ENCODE measurements around the gene PTMS.

Gene PTMS

DNA sequence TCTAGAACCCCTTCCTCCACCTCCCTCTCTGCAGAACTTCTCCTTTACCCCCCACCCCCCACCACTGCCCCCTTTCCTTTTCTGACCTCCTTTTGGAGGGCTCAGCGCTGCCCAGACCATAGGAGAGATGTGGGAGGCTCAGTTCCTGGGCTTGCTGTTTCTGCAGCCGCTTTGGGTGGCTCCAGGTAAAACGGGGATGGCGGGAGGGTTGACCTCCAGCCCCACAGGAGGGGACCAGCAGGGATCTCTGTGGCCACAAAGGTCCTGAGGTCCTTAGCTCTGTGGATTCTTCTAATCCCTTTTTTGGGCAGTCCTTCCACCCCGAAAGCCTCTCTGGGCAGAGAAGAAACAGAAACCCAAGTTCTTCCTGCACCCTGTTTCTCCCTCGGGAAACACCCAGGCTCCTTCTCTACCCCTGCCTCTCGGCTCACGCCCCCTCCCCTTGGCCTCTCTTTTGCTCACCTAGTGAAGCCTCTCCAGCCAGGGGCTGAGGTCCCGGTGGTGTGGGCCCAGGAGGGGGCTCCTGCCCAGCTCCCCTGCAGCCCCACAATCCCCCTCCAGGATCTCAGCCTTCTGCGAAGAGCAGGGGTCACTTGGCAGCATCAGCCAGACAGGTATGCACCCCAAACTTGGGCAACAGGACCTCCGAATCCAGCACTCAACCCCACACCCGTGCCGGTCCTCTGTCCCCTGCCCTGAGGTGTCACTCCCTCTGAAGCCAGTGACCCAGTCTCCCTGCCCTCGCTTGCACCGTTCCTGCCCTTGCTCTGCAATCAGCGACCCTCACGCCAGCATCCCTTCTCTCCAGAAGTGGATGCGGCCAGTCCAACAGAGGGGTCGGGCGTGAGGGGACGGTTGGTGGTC is 6.8 kb downstream of the PTMS start:
- no peak for DNase-seq

- DNase-seq: no peak
Observed at GRCh38 chr12:6773590-6774351, 7.6 kb downstream of the PTMS start.

GRCh38 chr12:6774499-6775062 is 8.4 kb downstream of the PTMS start:
- DNase-seq: no peak

DNA sequence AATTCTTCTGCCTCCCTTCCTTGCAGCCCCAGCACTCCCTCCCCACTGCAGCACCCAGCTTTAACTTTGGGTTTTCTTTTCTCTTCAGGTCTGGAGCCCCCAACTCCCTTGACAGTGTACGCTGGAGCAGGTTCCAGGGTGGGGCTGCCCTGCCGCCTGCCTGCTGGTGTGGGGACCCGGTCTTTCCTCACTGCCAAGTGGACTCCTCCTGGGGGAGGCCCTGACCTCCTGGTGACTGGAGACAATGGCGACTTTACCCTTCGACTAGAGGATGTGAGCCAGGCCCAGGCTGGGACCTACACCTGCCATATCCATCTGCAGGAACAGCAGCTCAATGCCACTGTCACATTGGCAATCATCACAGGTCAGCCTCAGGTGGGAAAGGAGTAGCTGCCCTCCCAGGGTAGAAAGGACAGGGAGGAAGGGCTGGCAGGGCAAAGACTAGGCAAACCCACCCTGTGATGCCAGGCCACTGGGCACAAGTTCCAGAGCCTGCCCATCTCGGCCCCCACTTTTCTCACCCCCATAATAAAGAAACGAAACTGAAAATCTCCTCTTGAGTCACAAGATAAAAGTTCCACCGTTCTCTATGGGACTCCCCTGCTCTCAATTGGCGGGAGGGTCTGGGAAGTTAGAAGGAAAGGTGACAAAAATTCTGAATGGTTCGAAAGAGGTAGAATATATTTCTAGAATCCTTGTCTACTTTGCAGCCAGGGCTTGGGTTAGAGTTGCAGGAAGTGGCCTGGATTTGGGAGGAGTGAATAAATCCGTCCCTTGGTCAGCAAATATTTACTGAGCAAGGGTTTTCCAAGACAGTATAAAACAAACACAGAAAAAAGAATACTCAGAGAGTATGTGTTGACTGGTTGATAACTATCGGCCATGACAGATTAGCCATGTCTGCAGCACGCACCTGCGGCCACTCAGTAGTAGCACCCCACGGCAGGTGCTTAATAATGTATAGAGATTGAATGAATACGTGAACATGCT is 9.3 kb downstream of the PTMS start:
- peak; percentile 47 for DNase-seq

DNA sequence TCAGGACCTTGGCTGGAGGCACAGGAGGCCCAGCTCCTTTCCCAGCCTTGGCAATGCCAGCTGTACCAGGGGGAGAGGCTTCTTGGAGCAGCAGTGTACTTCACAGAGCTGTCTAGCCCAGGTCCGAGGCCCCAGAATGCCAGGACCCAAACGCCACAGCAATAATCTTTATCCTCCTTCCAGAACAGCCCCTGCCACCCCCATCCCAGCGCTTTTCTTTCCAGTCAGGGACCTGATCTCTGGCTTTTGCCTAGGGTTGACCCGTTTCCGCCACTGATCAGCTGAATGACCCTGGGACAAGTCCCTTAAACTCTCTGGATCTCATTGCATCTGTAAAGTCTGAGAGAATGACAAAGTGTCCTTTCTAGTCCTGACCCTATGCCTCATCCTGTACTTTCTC is 11.2 kb downstream of the PTMS start:
- no peak for DNase-seq

DNA sequence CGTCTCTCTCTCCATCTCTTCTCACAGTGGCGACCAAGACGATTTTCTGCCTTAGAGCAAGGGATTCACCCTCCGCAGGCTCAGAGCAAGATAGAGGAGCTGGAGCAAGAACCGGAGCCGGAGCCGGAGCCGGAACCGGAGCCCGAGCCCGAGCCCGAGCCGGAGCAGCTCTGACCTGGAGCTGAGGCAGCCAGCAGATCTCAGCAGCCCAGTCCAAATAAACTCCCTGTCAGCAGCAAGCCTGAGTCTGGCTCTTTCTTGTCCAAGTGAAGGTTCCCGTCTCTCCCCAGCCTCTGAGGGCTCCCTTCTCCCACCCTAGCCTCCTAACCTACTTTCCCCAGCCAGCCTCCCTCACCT is 12.0 kb downstream of the PTMS start:
- peak; percentile 30 for DNase-seq

- peak; percentile 99 for DNase-seq
Observed at GRCh38 chr12:6778574-6779550, 12.7 kb downstream of the PTMS start.

DNA sequence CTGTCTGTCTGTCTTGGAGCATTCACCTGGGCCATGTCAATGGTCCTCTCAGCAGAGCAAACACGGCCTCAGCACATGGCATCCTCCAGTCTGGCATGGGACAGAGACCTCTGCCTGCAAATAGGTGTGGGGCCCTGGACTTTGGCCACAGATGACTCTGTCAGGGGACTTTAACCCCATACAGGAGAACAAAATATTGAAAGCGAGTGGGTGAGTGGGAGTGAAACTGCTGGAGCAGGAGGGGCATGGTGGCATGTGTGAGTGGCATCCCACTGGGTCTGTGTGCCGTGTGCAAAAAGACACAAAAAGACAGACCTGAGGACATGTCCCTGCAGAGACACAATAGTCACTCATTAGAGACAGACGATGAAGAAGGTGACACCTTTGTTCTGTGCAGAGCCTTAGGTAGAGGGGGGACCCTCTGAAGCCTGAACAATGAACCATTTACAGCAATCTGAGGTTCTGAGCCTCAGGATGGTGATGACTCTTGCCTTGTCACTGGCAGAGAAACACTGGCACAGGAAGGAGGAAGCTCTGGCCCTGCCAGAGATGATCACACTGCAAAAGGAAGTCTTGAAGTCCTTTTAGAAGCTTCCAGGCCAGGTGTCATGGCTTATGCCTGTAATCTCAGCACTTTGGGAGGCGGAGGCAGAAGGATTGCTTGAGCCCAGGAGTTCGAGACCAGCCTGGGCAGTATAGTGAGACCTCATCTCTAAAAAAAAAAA is 13.7 kb downstream of the PTMS start:
- DNase-seq: no peak

- DNase-seq: no peak
Observed at GRCh38 chr12:6780573-6780972, 14.4 kb downstream of the PTMS start.

DNA sequence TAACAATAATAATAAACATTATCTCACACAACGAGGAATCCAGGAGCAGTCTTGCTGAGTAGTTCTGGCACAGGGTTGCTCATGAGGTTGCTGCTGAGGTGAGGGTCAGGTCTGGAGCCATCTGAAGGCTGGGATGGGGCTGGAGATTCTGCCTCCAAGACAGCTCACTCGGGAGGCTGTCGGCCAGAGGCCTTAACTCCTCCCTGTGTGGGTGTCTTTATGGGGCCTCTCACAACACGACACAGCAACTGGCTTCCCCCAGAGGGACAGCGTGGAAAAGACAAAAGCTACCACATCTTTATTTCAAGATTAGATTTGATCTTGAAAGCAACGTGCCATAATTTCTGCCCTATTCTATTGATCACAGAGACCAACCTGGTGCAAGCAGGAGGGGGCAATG is 16.0 kb downstream of the PTMS start:
- no peak for DNase-seq

DNA sequence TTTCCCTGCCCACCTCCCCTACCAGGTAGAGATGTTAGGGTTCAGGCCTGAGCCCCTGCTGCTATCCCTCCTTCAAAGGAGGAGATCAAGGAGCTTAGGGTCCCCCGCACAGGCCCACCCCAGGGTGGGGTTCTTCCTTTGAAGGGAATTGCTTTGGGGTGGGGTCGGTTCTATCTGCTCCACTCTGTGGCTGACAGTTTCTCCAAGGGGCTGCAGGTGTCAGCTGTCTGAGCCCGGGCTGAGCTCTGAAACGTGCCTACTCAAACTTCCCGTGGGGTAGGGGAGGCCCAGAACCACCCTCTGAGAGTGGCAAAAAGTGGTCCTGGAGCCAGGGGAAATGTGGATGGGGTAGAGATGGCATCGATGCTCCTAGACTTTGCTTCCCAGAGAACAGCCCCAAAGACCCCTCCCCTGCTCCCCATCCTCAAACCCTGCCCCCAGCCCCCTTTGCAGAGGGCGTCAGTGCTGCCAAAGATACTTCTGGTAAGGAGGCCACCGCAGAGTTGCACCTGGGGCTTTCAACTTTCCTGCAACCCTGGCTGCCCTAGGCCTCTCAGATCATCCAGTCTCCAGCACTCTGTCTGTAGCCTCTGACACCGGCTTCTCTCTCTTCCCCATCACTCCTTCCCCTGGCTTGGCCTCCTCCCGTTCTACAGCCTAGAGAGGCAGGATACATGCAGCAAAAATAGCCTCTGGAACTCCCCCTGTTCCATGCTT is 16.8 kb downstream of the PTMS start:
- DNase-seq: no peak

- no peak for DNase-seq
Observed at GRCh38 chr12:6783828-6784227, 17.7 kb downstream of the PTMS start.

DNA sequence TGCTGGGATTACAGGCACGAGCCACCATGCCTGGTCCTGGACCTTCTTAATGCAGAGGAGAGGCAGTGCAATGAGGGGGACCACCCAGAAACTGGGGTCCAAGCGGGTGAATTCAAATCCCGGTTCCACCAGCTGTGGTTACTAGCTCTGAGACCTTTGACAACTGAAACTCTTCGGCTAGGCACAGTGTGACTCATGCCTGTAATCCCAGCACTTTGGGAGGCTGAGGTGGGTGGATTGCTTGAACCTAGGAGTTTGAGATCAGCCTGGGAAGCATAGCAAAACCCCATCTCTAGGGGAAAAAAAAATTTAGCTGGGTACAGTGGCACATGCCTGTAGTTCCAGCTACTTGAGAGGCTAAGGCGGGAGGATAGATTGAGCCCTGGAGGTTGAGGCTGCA is 18.1 kb downstream of the PTMS start:
- DNase-seq: no peak

GRCh38 chr12:6784761-6785160 is 18.6 kb downstream of the PTMS start:
- no peak for DNase-seq

- DNase-seq: no peak
Observed at GRCh38 chr12:6786416-6787094, 20.4 kb downstream of the PTMS start.

GRCh38 chr12:6787309-6787708 is 21.1 kb downstream of the PTMS start:
- DNase-seq: no peak

DNA sequence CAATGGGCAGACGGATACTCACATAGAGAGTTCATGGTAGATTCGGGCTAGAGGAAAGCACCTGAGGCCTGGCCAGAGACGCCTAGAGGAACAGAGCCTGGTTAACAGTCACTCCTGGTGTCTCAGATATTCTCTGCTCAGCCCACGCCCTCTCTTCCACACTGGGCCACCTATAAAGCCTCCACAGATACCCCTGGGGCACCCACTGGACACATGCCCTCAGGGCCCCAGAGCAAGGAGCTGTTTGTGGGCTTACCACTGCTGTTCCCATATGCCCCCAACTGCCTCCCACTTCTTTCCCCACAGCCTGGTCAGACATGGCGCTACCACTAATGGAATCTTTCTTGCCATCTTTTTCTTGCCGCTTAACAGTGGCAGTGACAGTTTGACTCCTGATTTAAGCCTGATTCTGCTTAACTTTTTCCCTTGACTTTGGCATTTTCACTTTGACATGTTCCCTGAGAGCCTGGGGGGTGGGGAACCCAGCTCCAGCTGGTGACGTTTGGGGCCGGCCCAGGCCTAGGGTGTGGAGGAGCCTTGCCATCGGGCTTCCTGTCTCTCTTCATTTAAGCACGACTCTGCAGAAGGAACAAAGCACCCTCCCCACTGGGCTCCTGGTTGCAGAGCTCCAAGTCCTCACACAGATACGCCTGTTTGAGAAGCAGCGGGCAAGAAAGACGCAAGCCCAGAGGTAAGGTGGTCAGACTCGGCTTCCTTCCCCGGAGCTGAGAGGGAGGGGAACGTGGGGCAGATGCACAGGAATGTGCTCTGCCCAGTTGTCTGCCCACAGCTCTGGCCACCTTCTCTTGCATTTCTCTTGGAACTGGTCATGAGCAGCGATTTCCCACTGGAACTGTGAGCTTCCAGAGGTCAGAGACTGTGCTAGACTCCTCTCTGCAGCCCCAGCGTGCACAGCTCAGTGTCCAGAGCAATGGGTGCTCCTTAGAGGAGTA is 23.1 kb downstream of the PTMS start, which contains the start of gene CD4:
Gene CD4 (plus strand): TSS at position 557 of the 953 bp plus-strand sequence. CDS start 10,611 bp downstream, outside the sequence.
- DNase-seq: no peak

GRCh38 chr12:6790496-6791150 is 24.5 kb downstream of the PTMS start:
- no peak for DNase-seq
